Body of pancreas (tissue), 4 donors: Measurements from ENCODE around the gene MC1R.

Experiments
- CTCF ChIP-seq, 7 experiments: fragments of 450-650 bp in 4 of 7; fragments of 200-600 bp in 3 of 7; sonication (generic) in 3 of 7; IDR thresholded peaks; one replicate each; pipeline ENCODE4 v1.5.1; 2016 to 2019; ENCODE audit warnings: antibody characterized with exemption in 7 of 7
- POLR2A ChIP-seq, 3 donors: fragments of 450-650 bp; IDR thresholded peaks; one replicate each; pipeline ENCODE4 v1.6.1; 2016; ENCODE audit warnings: antibody characterized with exemption in 3 of 3, mild to moderate bottlenecking in 2 of 3

GRCh38 chr16:89949756-89950155, 31.1 kb downstream of the MC1R start:
- TF ChIP-seq CTCF (IDR thresholded peaks at IDR 0.05): no peak
- TF ChIP-seq POLR2A (IDR thresholded peaks at IDR 0.05): no peak
